Mononuclear cell (primary cell): ENCODE results near the gene PKP3. TPM values are rescaled to one million over a fixed set of nuclear protein-coding genes. Genes with fewer than 3 reads are reported as not detected.

Source experiments
- H3K27me3 ChIP-seq: 2 replicates; pipeline ENCODE4 v1.6.0; 2011; ENCODE audit warnings: low read length, control low read depth; ENCODE audit not compliant: insufficient read depth
- H3K4me1 ChIP-seq: 2 replicates; pipeline ENCODE4 v1.5.1; 2011; ENCODE audit warnings: mild to moderate bottlenecking, low read length, control low read depth; ENCODE audit not compliant: insufficient read depth
- H3K4me3 ChIP-seq: 2 replicates; pipeline ENCODE4 v1.5.1; 2011; ENCODE audit warnings: mild to moderate bottlenecking, low read length, moderate library complexity
- H3K9me3 ChIP-seq: 2 replicates; pipeline ENCODE4 v1.5.1; 2011; ENCODE audit warnings: low read depth, mild to moderate bottlenecking, control low read depth, low read length
- total RNA-seq: library from RNA; depleted of rRNA; stranded (reverse); fragments of >200 nt; gene quantifications from one replicate; pipeline ENCODE4 v1.2.3, GENCODE V29; 2012

The PKP3 gene
- total RNA-seq, 1 donor = not detected

DNA sequence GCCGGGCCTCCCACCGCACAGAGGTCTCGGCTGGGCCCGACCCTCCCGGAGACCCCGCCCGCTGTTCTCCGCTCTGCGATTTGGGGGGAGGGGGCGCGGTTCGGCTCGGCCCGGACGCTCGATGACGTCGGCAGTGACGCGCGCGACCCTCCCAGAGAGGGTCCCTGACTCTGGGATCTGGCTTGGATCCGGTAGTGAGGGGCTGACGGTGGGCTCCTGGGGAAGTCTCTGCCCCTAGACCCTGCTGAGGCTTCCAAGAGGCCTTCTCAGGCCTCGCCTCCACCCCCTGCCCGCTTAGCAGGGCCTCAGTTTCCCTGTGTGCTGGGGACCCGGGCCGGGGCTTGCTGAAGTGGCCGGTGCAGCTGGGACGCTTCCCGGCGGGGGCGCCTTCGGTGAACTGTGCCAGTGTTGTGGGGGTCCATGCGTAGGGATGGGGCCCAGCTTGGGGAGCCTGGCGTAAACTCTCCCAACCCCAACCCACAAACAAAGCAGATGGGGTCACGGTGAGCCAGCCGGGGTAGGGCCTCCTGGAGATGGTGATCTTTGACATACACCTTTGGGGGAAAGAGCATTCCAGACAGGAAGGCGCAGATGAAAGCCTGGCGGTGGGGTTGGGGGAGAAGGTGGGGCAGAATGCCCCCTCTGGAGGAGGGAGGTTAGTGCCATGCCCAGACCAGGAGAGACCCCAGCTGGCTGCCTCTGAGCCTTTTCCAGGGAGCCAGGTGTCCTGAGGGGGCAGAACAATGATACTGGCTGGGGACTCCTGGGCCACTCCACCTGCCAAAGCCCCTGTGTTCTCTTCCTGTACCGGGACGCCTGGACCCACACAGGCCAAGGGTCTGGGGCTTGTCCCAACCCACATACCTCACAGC is 23.7 kb upstream of the PKP3 start:
- H3K4me3 ChIP-seq = no peak overlapping the region
- no peaks in the 10 kb centered on the region for H3K9me3 ChIP-seq
- peaks cover 6% of the 10 kb centered on the region for H3K4me1 ChIP-seq
- H3K27me3 ChIP-seq = peaks cover 15% of the 10 kb centered on the region

DNA sequence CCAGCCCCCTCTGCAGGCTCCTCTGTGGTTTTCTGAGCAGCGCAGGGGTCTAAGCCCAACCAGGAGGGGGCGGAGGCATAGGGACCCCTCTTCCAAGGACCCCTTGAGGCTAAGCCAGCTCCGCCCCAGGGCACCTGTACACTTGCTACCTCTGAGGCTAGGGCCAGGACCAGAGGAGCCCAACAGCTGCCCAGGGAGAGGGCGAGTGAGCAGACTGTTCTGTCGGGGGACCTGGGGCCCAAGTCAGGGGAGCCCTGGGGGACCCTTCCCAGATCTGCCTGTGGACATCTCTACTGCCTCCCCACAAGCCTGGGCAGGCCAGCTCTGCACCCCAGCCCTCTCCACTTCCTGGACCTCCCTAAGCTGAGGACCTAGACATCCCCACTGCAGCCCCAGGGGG is 23.0 kb upstream of the PKP3 start:
- Histone ChIP-seq H3K9me3 (no peaks in the 10 kb centered on the region), H3K4me3 (no peak overlapping the region), H3K4me1 (peaks cover 6% of the 10 kb centered on the region), H3K27me3 (peaks cover 15% of the 10 kb centered on the region)

GRCh38 chr11:371716-372590 is 22.1 kb upstream of the PKP3 start:
- Histone ChIP-seq H3K9me3 (no peaks in the 10 kb centered on the region), H3K4me3 (no peak overlapping the region), H3K27me3 (peaks cover 15% of the 10 kb centered on the region), H3K4me1 (peaks cover 6% of the 10 kb centered on the region)

DNA sequence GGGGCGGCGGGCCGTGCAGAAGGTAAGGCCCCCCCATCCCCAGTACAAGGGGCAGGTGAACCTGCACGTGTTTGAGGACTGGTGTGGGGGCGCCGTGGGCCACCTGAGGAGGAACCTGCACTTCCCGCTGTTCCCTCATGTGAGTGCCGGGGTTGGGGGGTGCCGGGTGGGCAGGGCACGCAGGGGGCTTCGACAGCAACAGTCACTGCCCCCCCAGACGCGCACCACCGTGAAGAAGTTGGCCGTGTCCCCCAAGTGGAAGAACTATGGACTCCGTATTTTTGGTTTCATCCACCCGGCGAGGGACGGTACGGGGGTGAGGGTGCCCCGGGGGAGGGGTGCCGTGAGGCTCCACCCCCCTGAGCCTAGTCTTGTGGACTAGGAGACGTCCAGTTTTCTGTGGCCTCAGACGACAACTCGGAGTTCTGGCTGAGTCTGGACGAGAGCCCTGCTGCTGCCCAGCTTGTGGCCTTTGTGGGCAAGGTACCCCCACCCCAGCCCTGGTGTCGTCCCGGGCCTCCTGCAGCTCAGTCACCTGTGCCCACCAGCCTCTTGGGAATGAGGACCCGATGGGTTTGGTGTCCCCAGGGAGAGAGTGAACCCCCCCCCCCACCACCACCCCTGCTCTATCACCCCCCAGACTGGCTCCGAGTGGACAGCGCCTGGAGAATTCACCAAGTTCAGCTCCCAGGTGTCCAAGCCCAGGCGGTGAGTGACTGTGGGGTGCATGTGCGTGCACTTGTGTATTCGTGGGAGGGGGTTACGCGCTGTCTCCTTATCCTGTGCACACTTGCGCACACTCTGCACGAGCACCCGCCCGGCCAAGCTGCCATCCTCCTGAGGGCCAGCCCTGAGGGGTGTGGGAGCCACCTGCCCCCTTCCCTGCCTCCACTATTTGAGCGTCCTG is 20.9 kb upstream of the PKP3 start:
- no peaks in the 10 kb centered on the region for H3K9me3 ChIP-seq
- no peak overlapping the region for H3K4me3 ChIP-seq
- peaks cover 6% of the 10 kb centered on the region for H3K27me3 ChIP-seq
- H3K4me1 ChIP-seq = peaks cover 6% of the 10 kb centered on the region

- Histone ChIP-seq H3K4me1 (no peaks in the 10 kb centered on the region), H3K4me3 (no peak overlapping the region), H3K9me3 (no peaks in the 10 kb centered on the region), H3K27me3 (no peaks in the 10 kb centered on the region)
Measured at GRCh38 chr11:373716-374551, 20.1 kb upstream of the PKP3 start.

GRCh38 chr11:375065-376025 is 18.7 kb upstream of the PKP3 start:
- H3K27me3 ChIP-seq = no peaks in the 10 kb centered on the region
- H3K4me1 ChIP-seq = no peaks in the 10 kb centered on the region

GRCh38 chr11:376531-377173 is 17.4 kb upstream of the PKP3 start:
- Histone ChIP-seq H3K27me3 (no peaks in the 10 kb centered on the region), H3K4me3 (no peak overlapping the region), H3K4me1 (no peaks in the 10 kb centered on the region), H3K9me3 (no peaks in the 10 kb centered on the region)

More at GRCh38 chr11:375065-376025, 18.7 kb upstream of the PKP3 start:
- Histone ChIP-seq H3K9me3 (no peaks in the 10 kb centered on the region), H3K4me3 (no peak overlapping the region)

- no peak overlapping the region for H3K4me3 ChIP-seq
- H3K9me3 ChIP-seq = no peaks in the 10 kb centered on the region
- H3K4me1 ChIP-seq = no peaks in the 10 kb centered on the region
- H3K27me3 ChIP-seq = no peaks in the 10 kb centered on the region
Measured at GRCh38 chr11:377174-377865, 16.7 kb upstream of the PKP3 start.

GRCh38 chr11:377883-378500 is 16.0 kb upstream of the PKP3 start:
- H3K9me3 ChIP-seq = no peaks in the 10 kb centered on the region

DNA sequence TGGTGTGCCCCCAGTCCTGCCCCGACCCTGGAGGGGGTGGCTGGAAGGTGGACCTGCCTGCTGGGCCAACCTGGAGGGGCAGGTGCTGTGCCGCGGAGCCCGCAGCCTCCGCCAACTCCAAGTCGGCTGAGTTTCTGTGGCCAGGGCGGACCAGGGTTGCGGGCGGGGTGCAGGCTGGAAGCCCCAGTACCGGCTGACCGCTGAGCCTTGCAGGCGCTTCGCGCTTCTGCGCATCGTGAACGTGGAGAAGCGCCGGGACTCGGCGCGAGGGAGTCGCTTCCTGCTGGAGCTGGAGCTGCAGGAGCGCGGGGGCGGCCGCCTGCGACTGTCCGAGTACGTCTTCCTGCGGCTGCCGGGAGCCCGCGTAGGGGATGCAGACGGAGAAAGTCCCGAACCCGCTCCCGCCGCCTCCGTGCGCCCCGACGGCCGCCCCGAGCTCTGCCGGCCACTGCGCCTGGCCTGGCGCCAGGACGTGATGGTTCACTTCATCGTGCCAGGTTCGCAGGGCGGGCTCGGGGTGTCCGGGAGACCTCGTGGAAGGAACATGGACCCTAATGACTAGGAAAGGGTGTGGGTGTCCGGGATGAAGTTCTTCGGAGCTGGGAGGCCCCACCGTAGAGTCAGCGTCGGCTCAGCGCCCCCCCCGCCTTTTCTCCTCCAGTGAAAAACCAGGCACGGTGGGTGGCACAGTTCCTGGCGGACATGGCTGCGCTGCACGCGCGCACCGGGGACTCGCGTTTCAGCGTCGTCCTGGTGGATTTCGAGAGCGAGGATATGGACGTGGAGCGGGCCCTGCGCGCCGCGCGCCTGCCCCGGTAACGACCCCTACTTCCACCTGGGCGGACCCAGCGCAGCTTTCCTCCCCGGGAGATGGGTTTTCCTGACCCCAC is 14.6 kb upstream of the PKP3 start:
- Histone ChIP-seq H3K27me3 (no peaks in the 10 kb centered on the region), H3K4me3 (no peak overlapping the region), H3K9me3 (no peaks in the 10 kb centered on the region), H3K4me1 (no peaks in the 10 kb centered on the region)

More at GRCh38 chr11:377883-378500, 16.0 kb upstream of the PKP3 start:
- no peaks in the 10 kb centered on the region for H3K4me1 ChIP-seq
- no peak overlapping the region for H3K4me3 ChIP-seq
- H3K27me3 ChIP-seq = no peaks in the 10 kb centered on the region

DNA sequence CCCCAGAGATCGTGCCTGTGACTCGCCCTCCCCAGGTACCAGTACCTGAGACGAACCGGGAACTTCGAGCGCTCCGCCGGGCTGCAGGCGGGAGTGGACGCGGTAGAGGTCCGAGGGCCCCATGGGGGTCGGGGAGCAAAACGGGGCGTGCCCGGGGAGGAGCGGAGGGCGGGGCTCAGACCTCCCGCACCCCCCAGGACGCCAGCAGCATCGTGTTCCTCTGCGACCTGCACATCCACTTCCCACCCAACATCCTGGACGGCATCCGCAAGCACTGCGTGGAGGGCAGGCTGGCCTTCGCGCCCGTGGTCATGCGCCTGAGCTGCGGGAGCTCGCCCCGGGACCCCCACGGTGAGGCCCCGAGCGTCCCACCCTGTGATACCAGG is 13.9 kb upstream of the PKP3 start:
- H3K4me1 ChIP-seq = no peaks in the 10 kb centered on the region
- H3K9me3 ChIP-seq = no peaks in the 10 kb centered on the region
- no peak overlapping the region for H3K4me3 ChIP-seq
- no peaks in the 10 kb centered on the region for H3K27me3 ChIP-seq
